Right renal pelvis (tissue), 4 donors: ENCODE results near the gene WIPF2. TPM values are rescaled to one million over a fixed set of nuclear protein-coding genes. Genes with fewer than 3 reads are reported as not detected.
A peak's percentile ranks its signal among the peaks of the same experiment; 100 is the strongest.

Source experiments
- DNase-seq, 4 donors: peaks; one replicate each; pipeline ENCODE4 v3.0.0-alpha.2; 2013; ENCODE audit warnings: low read depth in 4 of 4, low spot score in 3 of 4, missing footprints in 1 of 4
- polyA plus RNA-seq, 4 donors: library from polyadenylated mRNA; unstranded; fragments of 120-200 nt; gene quantifications; one replicate each; pipeline ENCODE4 v1.2.1, GENCODE V29; 2013; ENCODE audit not compliant: insufficient read length in 4 of 4

The WIPF2 gene
- polyA plus RNA-seq, 4 donors = 29.4 to 32.0 (median 31.8) TPM

DNA sequence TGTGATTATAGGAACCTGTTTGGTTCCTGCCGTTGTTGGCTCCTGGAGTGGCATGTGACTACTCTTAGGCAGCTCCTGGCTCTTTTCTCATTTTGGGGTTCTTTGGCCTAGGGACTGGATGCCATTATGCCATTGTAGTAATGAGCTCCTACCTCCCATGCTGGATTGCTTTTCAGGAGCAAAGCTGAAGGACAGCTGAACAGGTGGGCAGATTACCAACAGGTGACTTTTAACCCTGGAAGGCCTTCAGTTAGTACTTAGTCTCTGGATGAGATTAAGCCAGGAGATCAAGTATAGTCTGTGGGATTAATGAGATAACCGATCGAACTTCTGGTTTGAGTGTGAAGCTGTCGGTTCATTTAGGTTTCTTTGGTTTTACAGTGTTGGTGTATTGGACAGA, 25.2 kb downstream of the WIPF2 start:
- no peak for DNase-seq

DNA sequence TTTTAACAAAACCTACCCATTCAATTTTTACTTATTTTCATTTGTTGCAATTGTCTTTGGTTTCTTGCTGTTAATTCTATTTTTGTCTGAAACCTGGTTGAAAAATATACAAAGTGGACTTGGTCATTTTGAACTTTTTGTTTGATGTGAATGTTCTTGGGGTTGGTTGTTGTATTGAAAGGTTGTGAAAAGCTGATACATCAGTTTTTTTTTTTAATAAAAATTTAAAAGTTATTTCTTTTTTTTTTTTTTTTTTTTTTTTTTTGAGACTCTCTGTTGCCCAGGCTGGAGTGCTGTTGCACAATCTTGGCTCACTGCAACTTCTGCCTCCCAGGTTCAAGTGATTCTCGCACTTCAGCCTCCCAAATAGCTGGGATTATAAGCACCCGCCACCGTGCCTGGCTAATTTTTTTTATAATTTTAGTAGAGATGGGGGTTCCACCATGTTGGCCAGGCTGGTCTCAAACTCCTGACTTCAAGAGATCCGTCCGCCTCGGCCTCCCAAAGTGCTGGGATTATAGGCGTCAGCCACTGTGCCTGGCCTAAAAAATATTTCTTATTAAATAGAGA, 28.9 kb downstream of the WIPF2 start:
- DNase-seq = no peak

DNA sequence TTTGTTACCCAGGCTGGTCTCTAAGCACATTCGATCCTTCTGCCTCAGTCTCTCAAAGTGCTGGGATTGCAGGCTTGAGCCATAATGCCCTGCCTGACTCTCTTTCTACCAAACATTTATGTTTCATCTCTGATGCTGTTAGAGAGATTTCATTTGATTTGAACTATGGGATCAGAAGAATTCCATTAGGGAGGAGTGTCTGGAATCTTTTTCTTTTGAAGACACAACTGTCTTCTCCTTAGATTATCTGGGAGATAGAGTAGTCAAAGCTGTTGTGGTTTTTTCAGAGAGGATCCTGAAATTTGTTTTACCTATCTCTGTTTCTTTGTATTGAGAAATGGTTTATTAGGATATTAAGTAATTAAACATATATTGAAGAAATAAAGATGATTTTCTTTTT, 29.4 kb downstream of the WIPF2 start:
- no peak for DNase-seq

DNA sequence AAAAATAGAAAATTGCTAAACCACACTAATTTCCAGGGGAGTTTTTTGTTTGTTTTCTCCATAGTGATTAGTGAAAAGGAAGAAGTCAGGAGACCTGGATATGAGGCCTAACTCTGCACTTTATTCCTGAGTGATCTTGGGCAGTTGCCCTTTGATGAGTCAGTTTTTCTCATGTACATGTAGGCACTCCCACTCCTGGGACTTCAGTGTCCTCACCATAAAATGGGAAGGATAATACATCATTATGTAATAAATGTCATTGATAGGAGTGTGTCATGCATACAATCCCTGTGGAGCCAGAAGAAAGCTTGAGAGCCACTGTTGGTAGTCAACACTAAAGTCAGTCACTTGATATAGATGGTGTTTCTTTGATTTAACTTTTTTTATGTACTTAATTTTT, 32.5 kb downstream of the WIPF2 start:
- no peak for DNase-seq

DNA sequence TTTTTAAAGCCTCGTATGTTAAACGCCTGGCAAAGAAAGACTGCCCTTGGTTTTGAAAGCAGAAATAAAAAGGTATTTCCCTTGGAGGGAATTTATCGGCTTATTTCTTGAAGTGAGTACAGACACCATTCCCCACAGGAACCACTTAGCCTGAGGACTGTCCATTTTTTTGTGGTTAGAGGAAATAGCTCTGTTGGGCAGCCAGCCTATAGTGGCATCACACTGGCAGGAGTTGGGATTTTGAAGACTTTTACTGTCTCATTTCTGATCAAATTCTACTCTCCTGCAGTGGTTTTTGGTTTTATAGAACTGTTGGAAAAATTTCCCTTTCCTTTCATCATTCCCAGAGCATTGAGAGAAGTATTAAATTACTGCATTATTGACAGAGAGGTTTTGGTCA, 34.5 kb downstream of the WIPF2 start:
- no peak for DNase-seq

DNA sequence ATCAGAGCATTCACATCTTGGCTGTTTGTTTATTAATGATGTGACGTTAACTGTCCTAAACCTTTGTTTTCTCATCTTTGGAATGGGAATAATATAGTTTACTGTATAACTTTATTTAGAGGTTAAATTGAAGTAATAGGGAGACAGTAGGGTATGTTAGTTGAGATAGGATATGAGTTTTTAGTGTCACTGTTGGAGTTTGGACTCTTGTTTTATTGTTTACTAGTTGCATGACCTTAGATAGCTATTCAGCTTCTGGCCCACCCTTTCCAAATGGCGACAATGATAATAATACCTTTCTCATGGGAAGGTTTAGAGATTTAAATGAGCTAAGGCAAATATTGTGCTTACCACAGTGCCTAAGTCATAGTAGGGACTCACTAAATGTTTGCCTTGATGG, 40.4 kb downstream of the WIPF2 start:
- no peak for DNase-seq

DNA sequence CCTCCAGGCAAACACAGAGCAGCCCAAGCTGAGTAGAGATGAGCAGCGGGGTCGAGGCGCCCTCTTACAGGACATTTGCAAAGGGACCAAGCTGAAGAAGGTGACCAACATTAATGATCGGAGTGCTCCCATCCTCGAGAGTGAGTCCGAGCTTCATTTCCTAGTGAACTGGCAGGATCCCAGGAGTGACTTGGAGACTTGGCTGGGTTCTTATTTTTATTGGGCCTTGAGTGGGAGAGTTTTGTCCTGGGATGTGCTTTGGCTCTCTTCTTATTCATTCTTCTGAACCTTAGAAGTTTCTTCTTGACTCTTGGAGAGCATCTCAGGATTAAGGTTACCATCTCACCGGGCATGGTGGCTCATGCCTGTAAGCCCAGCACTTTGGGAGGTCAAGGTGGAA, 41.4 kb downstream of the WIPF2 start:
- DNase-seq = no peak

DNA sequence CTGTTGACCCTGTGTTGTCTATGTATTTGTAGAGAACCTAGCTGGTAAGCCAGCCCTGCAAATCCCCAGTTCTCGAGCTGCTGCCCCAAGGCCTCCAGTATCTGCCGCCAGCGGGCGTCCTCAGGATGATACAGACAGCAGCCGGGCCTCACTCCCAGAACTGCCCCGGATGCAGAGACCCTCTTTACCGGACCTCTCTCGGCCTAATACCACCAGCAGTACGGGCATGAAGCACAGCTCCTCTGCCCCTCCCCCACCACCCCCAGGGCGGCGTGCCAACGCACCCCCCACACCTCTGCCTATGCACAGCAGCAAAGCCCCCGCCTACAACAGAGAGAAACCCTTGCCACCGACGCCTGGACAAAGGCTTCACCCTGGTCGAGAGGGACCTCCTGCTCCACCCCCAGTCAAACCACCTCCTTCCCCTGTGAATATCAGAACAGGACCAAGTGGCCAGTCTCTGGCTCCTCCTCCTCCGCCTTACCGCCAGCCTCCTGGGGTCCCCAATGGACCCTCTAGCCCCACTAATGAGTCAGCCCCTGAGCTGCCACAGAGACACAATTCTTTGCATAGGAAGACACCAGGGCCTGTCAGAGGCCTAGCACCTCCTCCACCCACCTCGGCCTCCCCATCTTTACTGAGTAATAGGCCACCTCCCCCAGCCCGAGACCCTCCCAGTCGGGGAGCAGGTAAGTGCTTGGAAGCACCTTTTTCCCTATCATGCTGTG, 45.5 kb downstream of the WIPF2 start:
- no peak for DNase-seq

DNA sequence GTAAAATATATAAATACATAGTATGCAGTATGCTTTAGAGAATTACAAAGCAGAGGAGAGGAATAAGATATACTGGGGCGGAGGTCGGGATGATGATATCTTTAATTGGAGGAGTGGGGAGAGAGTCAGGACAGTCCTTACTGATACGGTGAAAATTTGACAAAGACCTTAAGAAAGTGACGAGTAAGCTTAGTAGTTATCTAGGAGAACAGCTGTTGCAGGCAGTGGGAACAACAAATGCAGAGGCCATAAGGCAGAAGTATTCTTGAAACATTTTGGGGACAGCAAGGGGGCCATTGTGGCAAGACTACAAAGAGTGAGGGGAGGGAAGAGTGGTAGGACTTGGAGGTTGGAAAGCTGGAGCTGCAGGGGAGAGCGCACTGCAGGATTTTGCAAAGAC, 46.2 kb downstream of the WIPF2 start:
- DNase-seq = no peak

DNA sequence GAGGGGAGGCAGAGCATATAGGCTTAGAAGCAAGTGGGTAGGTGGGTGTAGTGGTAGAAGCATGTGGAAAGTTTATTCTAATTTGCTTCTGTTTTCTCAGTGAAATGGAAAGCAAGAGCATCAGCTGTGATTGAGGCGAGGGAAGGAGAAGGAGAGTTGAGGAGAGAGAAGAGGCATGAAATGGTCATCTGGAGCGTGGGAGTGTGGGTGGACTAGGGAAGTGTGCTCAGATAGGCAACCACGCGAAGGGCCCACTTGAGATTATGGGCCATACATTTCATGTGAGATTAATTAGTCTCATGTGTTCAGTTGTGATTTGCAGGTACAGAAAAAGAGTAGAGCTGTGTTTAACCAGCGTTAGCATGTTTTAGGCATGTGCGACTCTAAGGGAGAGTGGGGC, 47.8 kb downstream of the WIPF2 start:
- DNase-seq = no peak

DNA sequence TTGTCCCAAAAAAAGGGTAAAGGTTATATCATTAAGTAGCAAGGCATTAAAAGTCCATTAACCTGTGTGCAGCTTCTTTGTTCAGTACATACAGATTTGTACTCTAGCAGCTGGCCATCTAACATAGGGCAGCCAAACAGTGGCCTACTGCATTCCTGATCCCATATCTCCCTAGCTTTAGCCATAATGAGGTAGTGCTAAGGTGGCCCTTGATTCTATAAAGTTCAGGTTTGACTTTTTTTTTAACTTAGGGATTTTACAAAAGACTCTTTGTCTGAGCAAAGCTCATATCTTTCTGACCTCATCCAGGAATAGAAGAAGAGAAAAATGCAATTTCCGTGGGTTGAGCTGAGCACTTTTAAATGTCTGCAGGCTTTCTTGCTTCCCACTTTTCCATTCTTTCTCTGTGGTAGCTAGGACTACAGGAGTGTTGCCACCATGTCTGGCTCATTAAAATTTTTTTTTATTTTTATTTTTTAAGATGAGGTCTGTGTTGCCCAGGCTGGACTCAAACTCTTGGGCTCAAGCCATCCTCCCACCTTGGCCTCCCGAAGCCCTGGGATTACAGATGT, 49.1 kb downstream of the WIPF2 start:
- DNase-seq = no peak

DNA sequence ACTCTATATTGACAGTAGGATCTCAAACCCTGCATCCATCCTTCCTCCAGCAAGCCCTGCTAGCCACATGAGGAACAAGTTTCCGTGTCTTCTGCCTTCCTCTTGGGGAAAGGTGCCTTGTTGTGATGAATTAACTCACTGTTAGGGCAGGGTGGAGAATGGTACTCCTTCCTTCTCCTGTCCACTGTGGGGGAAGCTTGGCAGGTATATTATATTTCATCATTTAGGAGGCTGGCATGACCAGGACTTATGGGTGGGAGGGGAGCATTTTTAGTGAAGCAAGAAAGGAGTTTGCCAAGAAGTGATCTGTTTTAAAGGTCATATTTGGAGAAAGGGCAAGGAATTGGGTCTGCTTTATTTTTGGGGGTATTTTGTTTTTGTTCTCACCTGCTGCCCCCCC, 59.3 kb downstream of the WIPF2 start:
- no peak for DNase-seq

DNA sequence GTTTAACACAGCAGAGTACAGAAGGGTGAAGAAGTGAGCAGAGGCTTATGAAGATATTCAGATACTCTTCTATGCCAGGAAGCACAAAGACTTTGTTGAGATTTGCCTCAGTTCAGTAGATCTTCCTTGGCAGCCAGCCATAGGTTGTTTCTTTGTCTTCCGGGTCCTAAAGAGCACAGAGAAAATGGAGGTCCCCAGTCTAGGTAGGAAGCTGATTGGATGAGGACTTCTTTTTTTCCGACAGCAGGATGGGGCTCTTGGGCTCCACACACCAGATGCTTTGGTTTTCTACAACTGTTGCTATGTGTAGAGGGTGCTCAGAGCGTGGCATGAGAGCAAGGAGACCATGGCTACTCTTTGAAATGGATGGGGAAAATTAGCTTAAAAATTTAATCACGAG, 60.3 kb downstream of the WIPF2 start:
- DNase-seq = no peak

DNA sequence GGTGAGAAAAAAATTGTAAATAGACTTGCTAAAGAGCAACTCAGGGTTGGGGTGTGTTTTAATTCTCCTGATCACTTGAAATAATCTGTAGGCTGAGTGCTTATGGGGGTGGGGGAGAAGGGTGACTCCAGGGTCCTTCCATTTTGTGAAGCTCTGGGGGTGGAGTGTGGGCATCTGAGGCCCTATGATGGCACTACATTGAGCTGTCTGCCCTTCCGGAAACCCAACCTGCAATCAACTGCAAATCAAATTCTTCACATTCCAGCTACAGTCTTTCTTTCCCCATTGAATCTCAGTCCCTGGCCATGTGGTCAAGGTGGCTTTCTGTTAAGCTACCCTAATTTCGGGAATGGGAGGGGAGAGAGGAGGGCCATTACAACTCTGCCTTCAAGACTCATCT, 62.6 kb downstream of the WIPF2 start:
- DNase-seq = no peak

DNA sequence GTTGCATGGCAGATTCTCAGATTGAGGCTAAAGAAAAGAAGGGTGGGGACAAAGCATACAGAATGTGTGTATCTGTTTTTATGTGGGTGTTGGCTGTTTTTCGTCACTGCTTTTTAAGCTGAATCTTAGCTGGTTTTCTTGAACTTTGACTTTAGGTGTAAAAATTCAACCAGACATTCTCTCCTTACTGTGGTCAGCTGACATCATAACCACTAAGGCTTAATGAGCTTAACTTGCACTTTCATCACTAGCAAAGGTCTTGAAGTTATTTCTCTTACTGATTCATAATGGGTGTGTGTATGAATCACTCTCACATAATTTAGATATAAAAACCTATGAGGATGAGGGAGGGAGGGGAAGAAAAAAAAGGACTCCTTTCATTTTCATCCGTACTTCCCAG, 64.6 kb downstream of the WIPF2 start:
- no peak for DNase-seq

DNA sequence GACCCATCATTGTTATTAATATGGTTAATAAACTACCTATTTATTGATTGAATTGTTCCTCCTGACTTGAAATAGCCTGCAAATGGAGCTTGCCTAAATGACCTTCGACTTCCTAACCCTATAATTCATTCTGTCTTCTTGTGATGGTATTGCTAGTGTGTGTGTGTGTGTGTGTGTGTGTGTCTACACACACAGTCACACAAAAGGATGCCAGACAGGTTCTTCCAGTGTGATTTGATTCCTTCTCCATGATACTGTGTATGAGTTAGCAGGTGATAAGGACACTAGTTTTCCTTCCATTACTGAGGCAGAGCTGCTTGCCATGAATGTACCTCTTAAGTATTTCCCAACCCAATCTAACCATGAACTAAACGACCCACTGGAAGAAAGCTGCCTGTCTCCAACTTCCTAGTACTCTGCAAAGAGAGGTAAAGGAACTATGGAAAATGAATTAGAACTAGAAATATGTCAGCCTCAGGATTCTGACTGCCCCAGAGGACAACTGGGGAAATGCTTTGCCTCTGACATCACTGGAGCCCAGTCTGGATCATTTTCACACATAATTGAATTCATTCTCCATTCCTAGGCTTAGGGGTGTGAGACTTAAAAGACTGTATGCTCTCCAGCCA, 65.1 kb downstream of the WIPF2 start:
- no peak for DNase-seq

DNA sequence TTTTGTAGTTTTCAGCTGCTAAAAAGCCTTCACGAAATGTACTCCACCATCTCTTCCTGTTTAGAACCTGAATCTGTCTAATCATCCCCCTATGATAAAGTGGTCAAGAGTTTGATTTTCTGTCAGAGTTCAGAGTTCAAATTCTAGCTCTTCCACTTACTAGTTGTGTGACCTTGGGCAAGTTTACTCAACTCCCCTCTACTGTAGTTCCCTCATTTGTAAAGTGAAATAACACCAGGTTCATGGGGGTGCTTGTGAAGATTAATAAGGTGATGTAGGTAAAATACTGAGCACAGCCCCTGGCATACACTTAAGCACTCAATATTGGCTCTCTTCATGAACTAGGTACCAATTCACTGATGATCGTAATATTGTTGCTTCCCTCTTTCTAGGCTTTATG, 67.4 kb downstream of the WIPF2 start:
- no peak for DNase-seq

DNA sequence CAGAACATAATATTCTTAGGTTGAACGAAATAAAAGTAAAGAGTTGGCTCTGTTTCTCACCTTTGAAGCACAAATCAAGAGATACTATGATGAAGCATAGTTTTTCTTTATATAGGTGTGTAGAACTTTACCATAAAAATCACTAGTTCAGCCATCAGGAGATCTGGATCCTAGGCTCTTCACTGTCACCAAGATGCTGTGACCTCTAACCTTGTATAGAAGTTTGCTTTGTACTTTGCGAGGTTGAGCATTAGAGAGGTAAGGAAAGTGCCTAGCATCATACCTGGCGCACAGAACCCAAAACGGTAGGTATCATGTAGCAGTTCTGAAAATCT, 68.0 kb downstream of the WIPF2 start:
- no peak for DNase-seq

DNA sequence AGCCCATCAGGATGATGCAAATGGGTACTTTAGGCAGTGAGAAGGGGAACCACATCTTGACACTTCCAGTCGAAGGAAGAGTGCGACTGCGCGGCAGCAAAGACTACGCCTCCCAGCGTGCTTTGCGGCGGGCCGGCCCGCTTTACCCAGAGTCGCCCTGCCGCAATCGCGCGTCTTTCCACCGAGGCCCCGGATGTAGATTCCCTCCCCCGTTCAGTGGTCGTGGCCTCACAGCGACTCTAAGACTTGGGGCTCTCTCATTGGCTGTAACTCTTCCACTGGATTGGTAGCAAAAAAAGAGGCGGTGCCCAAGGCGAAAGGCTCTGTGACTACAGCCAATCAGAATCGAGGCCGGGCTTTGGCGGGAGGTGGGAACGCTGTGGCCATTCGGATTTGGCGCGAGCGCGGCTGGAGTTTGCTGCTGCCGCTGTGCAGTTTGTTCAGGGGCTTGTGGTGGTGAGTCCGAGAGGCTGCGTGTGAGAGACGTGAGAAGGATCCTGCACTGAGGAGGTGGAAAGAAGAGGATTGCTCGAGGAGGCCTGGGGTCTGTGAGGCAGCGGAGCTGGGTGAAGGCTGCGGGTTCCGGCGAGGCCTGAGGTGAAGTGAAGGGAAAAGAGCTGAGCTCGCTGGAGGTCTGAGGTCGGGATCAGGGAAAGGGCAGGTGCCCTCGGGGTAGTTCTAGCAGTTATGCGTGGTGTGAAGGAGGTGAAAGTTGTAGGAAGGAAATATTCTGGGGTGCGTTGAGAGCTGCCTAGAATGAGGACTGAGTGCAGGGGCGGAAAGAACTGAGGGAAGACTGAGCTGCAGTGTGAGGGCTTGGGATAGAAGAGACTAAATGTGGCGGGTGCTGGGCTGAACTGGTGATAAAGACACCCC, 68.6 kb downstream of the WIPF2 start, which contains the start of gene CDC6:
CDC6 (plus strand) TSS at position 386 of the 876 bp plus-strand sequence. CDS start 1,542 bp downstream, outside the sequence.
- DNase-seq = peak; percentile 98 to 99 (median 99)

DNA sequence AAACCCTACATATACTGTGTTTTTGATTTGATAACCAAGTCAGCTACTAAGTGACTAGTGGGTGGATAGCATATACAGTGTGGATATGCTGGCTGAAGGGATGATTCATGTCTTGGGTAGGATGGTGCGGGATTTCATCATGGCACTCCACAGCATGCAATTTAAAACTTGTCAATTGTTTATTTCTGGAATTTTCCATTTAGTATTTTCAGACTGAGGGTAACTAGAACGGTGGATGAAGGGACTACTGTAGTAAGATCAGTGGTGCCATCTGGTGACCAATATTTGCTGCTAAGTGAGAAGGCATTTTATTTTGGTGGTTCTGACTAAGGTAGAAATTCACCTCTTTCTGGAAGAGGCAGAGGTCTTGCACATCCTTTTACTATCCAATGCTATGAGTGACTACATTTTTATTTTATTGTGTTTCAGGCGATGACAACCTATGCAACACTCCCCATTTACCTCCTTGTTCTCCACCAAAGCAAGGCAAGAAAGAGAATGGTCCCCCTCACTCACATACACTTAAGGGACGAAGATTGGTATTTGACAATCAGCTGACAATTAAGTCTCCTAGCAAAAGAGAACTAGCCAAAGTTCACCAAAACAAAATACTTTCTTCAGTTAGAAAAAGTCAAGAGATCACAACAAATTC, 71.7 kb downstream of the WIPF2 start:
- no peak for DNase-seq

DNA sequence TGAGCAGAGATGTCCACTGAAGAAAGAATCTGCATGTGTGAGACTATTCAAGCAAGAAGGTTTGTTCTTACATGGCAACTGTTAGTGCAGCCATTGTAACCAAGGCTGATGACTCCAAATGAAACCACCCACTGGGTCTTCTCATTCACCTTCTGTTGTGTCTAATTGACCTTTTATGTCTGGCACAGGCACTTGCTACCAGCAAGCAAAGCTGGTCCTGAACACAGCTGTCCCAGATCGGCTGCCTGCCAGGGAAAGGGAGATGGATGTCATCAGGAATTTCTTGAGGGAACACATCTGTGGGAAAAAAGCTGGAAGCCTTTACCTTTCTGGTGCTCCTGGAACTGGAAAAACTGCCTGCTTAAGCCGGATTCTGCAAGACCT, 72.2 kb downstream of the WIPF2 start:
- DNase-seq = no peak
